Dendritic cell treated with granulocyte-macrophage colony-stimulating factor and Interleukin-4, amounts not matched to agents 40 ng/mL and 50 ng/mL, for 4 days (primary cell): ENCODE data around the gene DCHS1.
A peak's percentile ranks its signal among the peaks of the same experiment; 100 is the strongest.

Source experiments
- H3K27ac Mint-ChIP-seq: one replicate; pipeline ENCODE4 v1.8.0; 2022; ENCODE audit warnings: mild to moderate bottlenecking, mixed read lengths
- H3K27me3 Mint-ChIP-seq: one replicate; pipeline ENCODE4 v1.8.0; 2022; ENCODE audit warnings: mild to moderate bottlenecking, mixed read lengths
- H3K36me3 Mint-ChIP-seq: one replicate; pipeline ENCODE4 v1.8.0; 2022; ENCODE audit warnings: low read depth, mixed read lengths
- H3K4me1 Mint-ChIP-seq: one replicate; pipeline ENCODE4 v1.8.0; 2022; ENCODE audit warnings: low read depth, mixed read lengths
- H3K4me3 Mint-ChIP-seq: one replicate; pipeline ENCODE4 v1.8.0; 2022; ENCODE audit warnings: mild to moderate bottlenecking, moderate library complexity, mixed read lengths
- H3K9me3 Mint-ChIP-seq: one replicate; pipeline ENCODE4 v1.8.0; 2022; ENCODE audit warnings: mixed read lengths
- intact Hi-C: fragments of 100-400 bp; cut with micrococcal nuclease; formaldehyde crosslinking; loops from one replicate; pipeline ENCODE4 v1.15.0; 2022

The DCHS1 gene

DNA sequence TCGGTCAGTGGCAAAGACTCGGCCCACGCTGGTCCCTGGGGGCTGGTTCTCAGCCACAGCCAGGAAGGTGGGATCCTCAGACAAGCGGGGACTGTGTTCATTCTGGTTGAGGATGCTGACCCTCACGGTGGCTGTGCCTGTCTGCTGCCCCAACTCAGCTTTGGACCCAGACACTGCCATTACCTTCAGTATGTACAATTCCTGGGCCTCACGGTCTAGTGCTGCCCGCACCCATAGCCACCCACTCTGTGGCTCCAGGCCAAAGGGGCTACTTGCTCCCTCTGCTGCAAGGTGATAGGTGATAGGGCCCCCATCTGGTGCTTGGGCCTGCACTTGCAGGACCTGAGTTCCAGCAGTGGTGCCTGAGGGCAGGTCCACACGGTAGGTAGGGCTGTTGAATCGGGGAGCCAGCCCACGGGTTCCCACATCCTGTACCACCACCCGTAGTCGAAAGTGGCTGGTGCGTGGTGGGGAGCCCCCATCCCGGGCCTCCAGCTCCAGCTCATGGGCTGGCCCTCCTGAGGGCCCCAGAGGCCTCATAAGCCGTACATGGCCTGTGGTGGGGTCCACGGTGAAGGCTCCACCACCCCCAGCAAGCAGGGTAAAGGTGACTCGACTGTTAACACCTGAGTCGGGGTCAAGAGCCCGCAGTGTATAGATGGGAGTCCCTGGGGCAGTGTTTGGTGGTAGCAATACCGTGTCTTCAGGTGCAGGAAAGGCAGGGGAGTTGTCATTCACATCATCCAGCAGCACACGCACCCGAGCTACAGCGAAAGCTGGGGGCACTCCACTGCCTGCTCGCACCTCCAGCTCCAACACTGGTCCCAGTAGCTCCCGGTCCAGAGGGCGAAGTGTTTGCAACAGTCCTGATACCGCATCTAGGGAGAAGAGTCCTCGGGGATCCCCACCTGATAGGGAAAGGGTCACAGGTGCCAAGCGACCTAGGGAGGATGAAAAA is 23.2 kb downstream of the DCHS1 start:
- no peak overlapping the region for H3K4me3 Mint-ChIP-seq
- H3K27ac Mint-ChIP-seq: peak overlapping the region; percentile 33
- no peaks in the 10 kb centered on the region for H3K27me3 Mint-ChIP-seq
- intact Hi-C loops: no loop called here
- no peaks in the 10 kb centered on the region for H3K36me3 Mint-ChIP-seq
- H3K4me1 Mint-ChIP-seq: peaks cover 9% of the 10 kb centered on the region
- no peaks in the 10 kb centered on the region for H3K9me3 Mint-ChIP-seq

DNA sequence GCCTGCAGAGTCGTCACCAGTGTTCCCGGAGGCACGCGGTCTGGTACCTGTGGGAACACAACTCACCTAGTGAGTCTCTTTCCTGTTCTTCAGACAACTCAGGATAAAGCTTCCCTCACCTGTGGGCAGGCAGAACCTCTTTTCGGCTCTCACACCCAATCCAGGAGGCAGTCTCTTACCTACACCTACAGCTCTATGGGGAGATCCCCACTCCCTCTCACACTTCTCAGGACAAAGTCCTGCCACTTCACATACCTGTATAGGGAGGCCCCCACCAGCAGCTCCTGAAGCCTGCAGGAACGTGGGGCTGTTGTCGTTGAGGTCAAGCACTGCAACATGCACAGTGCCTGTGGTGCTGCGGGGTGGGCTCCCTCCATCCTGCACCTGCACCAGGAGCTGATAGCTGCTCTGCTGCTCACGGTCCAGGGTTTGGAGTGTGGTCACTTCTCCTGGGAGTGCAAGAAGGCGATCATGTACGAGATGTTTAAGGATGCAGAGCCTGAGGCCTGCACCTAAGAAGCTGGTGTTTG is 24.2 kb downstream of the DCHS1 start:
- Mint-ChIP-seq H3K4me1 (peaks cover 14% of the 10 kb centered on the region), H3K27me3 (no peaks in the 10 kb centered on the region), H3K9me3 (no peaks in the 10 kb centered on the region)

DNA sequence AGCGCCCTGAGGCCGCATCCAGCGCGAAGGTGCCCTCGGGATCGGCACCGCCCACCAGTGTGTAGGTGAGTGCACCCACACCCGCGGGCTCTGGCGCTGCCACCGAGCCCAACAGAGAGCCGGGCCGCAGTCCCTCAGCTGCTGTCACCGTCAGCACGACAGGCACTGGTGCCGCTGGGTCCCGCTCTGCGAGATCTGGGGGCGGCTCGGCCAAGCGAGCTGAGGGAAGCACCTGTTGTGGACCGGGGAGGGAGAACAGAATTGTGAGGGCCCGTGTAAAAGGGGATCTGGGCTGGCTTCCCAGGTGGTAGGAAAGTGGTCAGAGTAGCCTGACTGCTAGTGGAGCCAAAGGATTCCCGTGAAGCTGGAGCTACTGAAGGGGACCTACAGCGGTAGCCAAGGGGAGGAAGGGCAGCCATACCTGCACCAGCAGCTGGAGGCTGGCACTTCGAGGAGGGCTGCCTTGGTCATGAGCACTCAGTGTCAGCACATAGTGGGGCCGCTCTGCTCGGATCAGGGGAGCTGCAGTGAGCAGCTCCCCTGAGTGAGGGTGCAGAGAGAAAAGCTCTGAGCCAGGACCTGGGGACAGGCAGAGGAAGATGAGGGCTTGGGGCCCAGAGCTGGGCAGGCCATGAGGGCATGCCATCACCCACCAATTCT is 24.8 kb downstream of the DCHS1 start:
- no peaks in the 10 kb centered on the region for H3K27me3 Mint-ChIP-seq
- H3K4me3 Mint-ChIP-seq: no peak overlapping the region
- intact Hi-C loops: no loop called here
- no peak overlapping the region for H3K27ac Mint-ChIP-seq
- H3K36me3 Mint-ChIP-seq: no peaks in the 10 kb centered on the region
- H3K9me3 Mint-ChIP-seq: no peaks in the 10 kb centered on the region
- H3K4me1 Mint-ChIP-seq: peaks cover 14% of the 10 kb centered on the region

More for the DNA sequence above, 24.2 kb downstream of the DCHS1 start:
- Mint-ChIP-seq H3K36me3 (no peaks in the 10 kb centered on the region), H3K4me3 (no peak overlapping the region), H3K27ac (no peak overlapping the region)
- intact Hi-C loops: no loop called here

DNA sequence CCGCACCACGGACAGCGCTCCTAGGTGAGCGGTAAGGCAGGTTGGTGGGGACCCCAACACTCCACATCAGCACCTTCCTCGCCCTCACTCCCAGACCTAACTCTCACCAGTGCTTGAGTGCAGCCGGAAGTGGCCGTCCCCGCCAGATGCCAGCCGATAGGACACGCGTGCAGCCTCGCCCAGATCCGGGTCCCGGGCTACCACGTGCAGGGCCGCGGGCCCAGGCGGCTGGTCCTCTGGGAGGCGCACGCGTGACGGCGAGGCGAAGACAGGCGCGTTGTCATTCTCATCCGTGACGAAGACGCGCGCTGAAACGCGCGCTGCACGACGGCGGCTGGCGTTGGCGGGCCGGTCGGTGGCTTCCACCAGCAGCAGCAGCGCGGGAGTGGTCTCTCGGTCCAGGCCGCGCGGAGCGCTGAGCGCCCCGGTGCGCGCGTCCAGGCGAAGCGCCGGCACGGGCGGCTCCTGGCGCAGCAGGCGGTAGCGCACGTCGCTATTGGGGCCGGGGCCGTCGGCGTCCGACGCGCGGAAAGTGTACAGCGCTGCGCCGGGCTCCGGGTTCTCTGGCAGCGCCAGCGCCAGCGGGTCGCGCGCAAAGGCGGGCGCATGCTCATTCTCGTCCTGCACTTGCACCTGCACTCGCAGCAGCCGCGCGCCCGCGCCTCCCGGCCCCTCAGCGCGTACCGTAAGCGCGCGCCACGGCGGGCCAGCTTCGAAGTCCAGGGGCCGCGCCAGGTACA is 25.5 kb downstream of the DCHS1 start:
- Mint-ChIP-seq H3K36me3 (no peaks in the 10 kb centered on the region), H3K9me3 (no peaks in the 10 kb centered on the region), H3K4me1 (peaks cover 14% of the 10 kb centered on the region), H3K27me3 (no peaks in the 10 kb centered on the region), H3K27ac (no peak overlapping the region), H3K4me3 (no peak overlapping the region)
- intact Hi-C loops: no loop called here

DNA sequence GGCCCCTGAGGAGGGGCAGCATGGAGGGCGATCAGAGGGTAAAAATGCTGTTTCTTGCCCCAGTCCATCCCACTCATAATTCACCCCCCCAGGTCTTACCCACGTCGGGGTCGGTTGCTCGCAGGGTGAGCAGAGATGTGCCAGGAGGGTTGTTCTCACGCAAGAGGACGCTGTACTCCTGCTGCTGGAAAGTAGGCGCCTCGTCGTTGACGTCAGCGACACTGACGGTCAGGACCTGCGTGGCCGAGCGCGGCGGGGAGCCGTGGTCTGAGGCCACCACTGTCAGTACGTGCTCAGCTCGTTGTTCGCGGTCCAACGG is 26.1 kb downstream of the DCHS1 start:
- Mint-ChIP-seq H3K4me1 (peaks cover 14% of the 10 kb centered on the region), H3K27ac (no peak overlapping the region), H3K9me3 (no peaks in the 10 kb centered on the region), H3K36me3 (no peaks in the 10 kb centered on the region), H3K4me3 (no peak overlapping the region), H3K27me3 (no peaks in the 10 kb centered on the region)
- intact Hi-C loops: no loop called here

DNA sequence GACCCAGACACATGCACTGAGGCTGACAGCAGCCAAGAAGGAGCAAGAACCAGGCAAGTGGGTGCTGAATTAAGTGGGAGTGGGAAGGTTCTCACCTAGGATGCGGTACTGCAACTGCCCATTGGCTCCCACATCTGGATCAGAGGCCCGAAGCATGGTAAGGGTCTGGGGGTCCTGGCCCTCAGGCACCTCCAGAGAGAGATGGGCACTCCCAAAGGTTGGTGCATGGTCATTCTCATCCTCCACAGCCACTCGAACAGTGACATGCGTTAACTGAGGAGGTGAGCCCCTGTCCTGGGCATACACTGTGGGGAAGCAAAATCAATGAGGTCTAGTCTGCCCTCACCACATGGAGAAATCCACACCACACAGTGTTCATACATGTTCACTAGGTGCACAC is 27.1 kb downstream of the DCHS1 start:
- H3K27me3 Mint-ChIP-seq: no peaks in the 10 kb centered on the region
- intact Hi-C loops: no loop called here
- no peak overlapping the region for H3K27ac Mint-ChIP-seq
- no peak overlapping the region for H3K4me3 Mint-ChIP-seq
- H3K36me3 Mint-ChIP-seq: no peaks in the 10 kb centered on the region
- H3K9me3 Mint-ChIP-seq: no peaks in the 10 kb centered on the region
- peaks cover 14% of the 10 kb centered on the region for H3K4me1 Mint-ChIP-seq

DNA sequence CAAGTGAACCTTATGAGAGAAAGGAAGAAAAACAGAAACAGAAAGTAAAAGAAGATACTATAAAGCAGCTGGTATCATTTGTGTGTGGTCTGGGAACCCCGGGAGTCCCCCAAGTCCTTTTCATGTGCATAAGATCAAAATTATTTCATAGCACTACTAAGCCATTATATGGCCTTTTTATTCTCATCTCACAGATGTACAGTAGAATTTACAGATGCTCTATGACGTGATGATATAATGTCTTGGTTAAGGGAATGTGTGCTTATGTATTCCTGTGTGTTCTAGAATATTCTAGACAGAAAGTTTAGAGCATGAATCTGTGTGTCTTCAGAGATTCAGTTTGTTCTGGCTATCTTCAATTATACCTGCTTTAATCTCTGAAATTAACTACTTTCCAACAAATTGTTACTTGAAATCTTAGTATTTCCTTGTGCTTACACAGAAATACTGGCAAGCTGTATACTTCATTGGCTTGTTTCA is 27.8 kb downstream of the DCHS1 start:
- Mint-ChIP-seq H3K27me3 (no peaks in the 10 kb centered on the region), H3K9me3 (no peaks in the 10 kb centered on the region), H3K4me3 (no peak overlapping the region), H3K4me1 (peaks cover 14% of the 10 kb centered on the region), H3K27ac (no peak overlapping the region), H3K36me3 (no peaks in the 10 kb centered on the region)
- intact Hi-C loops: no loop called here

DNA sequence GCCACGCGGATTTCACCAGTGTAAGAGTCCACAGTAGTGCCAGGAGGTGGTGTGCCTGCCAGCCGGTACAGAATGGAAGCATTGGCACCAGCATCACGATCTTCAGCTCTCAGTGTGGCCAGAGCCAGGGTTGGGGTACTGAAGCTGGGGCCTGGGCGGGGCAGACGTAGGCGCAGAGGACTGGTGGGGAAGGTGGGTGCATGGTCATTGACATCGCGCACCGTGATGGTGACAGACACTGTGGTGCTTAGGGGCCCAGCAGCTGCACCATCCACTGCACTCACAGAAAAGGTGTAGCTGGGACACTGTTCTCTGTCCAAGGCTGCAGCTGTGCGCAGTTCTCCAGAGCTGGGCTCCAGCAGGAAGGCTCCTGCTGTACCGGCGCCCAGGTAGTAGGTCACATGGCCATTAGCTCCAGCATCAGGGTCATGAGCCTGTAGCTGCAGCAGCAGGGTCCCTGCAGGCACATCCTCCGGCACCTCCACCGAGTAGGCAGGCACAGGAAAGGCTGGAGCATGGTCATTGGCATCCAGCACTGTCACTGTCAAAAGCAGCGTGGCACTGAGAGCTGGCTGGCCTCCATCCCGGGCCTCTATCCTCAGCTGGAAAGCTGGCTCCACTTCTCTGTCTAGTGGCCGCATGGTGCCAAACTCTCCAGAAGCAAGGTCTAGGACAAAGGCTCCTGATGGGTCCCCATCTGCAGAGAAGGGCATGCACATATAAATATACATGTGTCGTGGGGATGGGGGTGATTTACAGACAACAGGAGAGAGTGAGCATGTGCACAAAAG is 28.4 kb downstream of the DCHS1 start:
- H3K27ac Mint-ChIP-seq: no peak overlapping the region
- intact Hi-C loops: no loop called here
- H3K27me3 Mint-ChIP-seq: no peaks in the 10 kb centered on the region
- peaks cover 14% of the 10 kb centered on the region for H3K4me1 Mint-ChIP-seq
- H3K9me3 Mint-ChIP-seq: no peaks in the 10 kb centered on the region
- H3K4me3 Mint-ChIP-seq: no peak overlapping the region
- no peaks in the 10 kb centered on the region for H3K36me3 Mint-ChIP-seq

DNA sequence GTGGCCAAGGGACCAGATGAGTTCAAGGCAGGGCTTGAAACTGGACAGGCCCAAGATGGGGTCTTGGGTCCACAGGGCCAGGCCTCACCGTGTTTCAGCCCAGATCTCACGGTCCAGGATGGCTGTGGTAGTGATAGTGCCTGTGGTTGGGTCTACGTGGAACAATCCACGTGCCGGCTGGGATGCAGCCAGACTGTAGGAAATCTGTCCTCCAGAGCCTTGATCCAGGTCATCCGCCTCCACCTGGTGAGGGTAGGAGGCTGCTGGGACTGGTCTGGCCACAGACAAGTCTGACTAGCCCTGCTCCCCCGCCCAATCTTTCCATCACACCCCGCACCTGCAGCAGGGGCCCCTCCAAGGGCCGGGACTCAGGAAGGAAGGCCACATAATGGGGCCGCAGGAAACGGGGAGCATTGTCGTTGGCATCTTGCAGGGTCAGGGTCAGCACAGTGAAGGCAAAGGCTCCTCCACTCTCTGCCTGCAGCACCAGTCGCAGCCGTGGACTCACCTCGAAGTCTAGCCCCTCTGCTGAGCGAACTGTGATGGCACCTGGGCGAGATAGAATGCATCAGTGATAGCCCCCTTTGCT is 29.7 kb downstream of the DCHS1 start:
- Mint-ChIP-seq H3K27ac (no peak overlapping the region), H3K4me3 (no peak overlapping the region), H3K27me3 (peaks cover 2% of the 10 kb centered on the region), H3K36me3 (no peaks in the 10 kb centered on the region), H3K9me3 (no peaks in the 10 kb centered on the region), H3K4me1 (peaks cover 20% of the 10 kb centered on the region)
- intact Hi-C loops: no loop called here

DNA sequence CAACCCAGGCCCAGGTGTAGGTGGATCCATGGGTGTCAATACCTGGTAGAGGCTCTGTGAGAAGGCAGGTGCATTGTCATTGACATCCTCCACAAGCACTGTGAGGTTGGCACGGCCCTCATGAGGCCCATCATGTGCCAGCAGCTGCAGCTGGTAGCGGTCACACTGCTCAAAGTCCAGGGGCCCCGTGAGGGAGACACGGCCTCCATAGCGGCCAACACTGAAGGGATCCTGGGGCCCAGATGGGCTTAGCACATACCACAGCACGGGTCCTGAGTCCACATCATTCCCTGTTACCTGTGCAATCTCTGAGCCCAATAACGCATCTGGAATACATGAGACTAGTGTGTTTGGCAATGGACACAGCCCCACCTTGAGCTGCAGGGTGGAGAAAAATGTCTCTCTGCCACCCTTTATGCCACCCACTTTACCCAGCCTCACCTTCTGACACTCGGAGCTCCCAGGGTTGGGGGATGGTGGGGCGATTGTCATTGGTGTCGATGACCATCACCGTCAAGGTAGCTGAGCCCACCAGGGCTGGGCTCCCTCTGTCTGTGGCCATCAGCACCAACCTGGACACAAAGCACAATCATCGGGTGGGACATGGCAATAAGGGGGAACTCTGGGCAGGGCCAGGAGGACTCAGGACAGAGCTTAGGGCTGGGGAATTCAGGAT is 30.3 kb downstream of the DCHS1 start:
- Mint-ChIP-seq H3K4me3 (no peak overlapping the region), H3K9me3 (no peaks in the 10 kb centered on the region), H3K27me3 (peaks cover 2% of the 10 kb centered on the region), H3K27ac (no peak overlapping the region), H3K4me1 (peaks cover 20% of the 10 kb centered on the region), H3K36me3 (no peaks in the 10 kb centered on the region)
- intact Hi-C loops: no loop called here

DNA sequence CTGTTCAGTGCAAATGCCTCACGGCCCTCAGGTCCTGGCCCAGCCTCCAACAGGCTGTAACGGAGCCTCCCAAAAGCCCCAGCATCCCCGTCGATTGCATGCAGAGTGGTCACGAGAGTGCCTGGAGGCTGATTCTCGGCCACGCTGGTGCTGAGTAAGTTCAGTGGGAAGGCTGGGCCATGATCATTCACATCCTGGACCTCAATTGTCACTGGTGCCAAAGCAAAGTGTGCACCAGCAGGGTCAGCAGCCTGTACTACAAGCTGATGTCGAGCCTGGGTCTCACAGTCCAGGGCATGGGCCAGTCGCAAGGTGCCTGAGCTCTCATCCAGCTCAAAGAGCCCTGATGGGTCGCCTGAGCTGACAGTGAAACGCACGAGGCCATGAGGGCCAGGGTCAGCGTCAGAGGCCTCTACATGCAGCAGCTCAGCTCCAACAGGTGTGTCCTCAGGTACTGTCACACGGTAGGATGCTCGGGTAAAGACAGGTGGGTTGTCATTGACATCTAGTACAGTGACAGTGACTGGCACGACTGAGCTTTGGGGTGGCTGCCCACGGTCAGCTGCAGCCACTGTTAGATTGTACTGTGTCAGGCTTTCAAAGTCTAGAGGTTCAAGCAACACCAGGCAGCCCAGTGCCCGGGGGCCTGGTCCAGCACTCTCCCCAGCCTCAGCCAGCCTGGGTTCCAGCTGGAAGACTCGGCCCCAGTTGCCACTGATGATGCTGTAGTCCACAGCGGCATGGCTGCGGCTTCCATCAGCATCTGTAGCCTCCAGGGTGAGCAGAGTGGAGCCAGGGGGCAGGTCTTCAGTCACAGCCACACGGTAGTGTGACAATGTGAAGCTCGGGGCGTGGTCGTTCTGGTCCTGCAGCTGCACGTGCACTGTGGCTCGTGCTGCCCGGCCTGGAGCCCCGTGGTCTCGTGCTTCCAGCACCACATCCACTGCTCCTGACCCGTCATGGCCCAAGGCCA is 31.9 kb downstream of the DCHS1 start:
- Mint-ChIP-seq H3K4me3 (no peak overlapping the region), H3K36me3 (no peaks in the 10 kb centered on the region), H3K27me3 (peaks cover 2% of the 10 kb centered on the region), H3K9me3 (no peaks in the 10 kb centered on the region), H3K27ac (no peak overlapping the region), H3K4me1 (peaks cover 20% of the 10 kb centered on the region)
- intact Hi-C loops: no loop called here
